HPDE6-E6E7 (cell line): ENCODE results near the gene SEC16B.

Experiments
- DNase-seq: peaks from one replicate; pipeline ENCODE4 v3.0.0; 2011; ENCODE audit warnings: missing footprints; ENCODE audit errors: extremely low spot score

SEC16B gene

DNA sequence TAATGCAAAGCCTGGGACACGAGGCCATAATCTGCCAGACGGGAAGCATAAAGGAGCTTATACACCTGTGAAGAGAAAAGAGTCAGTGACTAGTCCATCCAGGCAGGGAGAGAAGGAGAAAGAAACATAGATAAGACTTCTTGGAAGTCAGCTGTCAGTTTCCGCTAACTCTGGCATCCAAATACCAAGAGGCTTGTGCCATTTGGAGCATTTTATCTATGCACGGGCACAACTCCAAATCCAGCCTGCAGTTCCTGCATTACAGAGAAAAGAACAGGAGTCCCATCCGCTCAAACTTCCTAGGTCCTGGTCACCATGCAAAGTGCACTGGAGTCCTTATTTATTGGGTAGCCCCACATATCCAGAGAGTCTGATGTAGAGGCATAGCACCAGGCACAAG, 27.9 kb downstream of the SEC16B start:
- DNase-seq = no peak

DNA sequence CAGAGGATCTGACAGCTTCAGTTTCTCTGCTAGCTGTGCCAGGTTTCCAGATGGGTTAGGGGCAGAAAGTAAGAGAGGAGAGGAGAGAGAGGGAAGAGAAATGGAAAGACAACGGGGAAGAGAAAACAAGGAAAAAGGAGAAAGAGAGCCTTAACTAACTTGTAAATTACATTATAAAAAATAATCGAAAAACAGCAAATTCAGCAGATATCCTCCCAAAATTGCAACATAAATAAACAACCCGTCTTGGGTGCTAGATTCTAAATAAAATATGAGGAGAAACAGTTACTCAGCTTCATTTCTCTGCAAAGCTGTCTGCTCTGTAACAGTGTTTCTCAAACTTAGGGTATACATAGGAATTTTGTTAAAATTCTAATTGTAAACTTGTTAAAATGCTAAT, 29.2 kb downstream of the SEC16B start:
- DNase-seq = no peak

DNA sequence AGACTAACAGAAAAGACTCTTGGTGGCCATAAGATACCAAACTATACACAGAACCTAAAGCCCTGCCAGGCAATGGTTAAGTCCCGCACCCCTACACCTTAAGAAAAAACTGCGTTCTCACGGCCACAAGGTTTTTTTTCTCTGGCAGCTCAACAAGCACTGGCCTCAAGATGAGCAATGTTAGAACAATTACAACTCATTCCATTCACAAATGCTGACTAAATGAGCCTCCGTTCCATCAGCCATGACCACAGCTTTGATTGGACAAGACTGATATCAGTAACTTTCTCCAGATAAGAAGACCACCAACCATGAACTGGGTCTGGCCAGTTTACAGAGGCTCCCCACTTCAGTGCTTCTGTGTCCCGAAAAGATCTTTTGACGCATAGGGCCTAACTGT, 31.9 kb downstream of the SEC16B start:
- no peak for DNase-seq

DNA sequence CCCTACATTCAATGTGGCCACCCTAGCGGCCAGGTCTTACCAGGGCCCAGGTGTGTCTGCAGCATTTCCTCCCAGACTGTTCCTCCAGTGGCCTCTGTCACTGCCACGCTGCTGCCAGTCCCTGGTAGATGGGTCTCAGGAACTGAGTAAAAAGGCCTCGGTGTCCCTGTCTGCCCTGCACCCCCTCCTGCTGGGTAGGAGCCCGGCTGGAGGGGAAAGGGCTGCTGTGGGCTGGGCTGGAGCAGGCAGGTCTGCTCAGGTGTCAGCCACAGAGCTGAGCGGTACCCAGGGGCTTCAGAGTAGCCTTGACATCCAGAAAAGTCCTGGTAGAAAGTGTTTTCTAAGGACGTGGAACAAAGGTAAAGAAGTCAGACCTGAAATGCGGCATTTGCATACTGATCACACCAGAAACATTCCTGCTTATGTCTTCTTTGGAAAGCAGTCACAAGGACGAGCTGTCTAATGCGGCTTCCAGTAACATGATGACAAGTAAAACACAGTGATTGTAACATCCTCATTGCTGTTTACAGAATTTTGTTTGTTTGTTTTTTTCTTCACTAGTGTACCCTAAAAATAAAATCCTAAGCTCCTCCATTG, 32.6 kb downstream of the SEC16B start:
- no peak for DNase-seq

DNA sequence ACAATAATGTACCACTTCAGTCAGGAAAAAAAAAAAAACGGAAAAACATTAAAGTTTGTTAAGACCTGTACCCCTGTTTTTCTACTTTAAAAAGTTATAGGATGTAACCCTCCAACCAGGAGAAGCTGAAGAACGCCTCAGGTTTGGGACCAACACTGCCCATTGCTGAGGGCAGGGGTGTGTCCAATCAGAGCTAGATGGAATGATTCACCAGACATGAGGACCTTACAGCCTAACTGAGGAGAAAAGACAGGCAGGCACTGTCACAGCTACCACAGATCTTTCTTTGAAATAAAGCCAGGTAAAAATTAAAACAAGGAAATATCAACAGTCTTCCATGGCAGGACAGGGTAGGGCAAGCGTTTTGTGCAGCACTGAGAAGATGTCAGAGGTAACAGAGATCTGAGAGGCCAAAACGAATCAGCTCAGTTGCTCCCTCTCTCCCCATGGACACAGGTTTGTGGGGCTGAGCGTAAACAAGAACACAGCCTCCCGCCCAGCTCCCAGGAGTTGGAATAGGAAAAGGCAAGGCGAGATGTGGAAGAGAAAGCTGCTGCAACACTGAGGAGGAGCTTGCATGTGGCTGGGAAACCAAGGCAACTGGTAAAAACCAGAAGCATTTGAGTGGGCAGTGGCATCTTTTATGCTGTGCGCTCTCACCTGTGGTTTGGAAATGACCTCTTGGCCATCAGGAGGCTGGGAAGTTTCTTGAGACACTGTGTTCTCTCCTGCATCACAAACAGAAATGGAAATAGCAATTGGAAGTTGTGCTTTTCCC, 34.0 kb downstream of the SEC16B start:
- no peak for DNase-seq

DNA sequence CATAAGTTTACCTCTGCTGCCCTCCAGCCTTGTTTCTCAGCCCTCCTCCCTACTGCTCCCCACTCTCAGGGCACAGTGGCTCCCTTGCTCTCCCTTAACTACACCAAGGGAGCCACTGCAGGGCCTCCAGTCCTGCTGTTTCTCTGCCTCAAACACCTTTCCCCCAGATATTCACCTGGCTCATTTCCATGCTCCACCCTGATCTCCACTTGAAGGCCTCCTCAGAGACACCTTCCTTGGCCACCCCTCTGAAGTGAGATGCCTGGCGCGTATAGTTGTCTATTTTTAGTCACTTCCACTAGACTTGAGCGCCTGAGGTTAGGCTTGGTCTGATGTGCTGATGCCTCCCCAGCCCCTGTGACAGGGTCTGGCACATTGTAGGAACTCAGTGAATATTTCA, 34.9 kb downstream of the SEC16B start:
- no peak for DNase-seq

DNA sequence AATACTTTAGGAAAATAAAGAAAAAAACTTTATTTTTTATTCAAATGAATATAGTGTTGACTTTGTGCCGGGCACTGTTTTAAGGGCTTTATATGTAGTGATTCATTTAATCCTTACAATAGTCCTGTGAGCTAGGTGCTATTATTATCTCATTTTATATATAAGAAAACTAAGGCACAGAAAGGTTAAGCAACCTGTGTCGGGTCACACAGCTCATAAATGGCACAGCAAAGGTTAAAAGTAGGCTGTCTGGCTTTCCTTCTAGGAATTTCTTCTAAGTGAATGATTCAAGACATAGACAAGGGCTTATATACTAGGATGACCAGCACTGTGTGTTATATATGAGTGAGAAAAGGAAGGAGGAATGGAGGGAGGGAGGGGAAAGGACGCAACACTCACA, 35.4 kb downstream of the SEC16B start:
- DNase-seq = no peak

DNA sequence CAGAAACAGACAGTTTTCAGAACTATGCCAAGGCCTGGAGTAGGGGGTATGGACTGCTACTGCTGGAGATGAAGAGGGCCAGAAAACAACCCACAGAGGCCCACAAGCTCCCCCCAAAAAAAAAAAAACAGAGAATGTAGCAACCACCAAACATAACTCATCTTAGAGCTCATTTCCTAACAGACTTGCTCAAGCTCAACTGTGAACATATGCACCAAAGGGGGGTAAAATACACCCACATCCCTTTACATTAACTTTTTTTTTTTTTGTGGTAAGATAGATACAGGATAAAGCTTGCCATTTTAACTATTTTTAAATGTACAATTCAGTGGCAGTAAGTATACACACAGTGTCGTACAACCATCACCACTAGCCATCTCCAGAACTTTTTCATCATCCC, 36.0 kb downstream of the SEC16B start:
- no peak for DNase-seq

DNA sequence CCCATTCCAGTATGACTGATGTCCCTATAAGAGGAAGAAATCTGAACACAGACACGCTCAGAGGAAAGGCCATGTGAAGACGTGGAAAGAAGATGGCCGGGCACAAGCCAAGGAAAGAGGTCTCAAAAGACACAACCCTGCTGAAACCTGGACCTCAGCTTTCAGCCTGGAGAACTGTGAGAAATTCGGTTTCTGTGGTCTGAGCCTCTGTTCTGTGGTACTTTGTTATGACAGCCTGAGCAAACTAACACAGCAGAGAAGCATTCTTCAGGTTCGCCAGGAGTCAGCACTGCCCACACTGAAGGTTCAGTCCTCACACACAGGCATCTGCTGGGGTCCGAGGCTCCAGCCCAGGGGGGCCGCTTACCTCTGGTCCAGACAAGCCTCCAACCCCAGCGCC, 37.7 kb downstream of the SEC16B start:
- no peak for DNase-seq

DNA sequence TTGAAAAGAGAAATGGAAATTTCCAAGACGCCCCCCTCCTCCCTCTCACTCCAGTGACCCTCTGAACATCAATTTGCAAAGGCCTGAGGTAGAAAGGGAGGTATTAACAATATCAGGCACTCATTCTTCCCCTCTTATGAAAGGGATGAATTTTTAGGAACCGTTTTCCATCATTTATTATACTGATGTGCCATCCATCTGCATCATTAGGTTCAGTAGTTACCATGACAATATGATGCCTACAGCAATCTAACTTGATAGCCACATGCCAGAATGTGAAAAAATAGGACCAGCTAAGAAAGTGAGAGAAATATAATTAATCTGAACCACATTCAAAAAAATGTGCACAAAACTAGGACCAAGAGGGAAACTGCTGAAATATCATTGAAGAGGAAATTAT, 40.9 kb downstream of the SEC16B start:
- no peak for DNase-seq

DNA sequence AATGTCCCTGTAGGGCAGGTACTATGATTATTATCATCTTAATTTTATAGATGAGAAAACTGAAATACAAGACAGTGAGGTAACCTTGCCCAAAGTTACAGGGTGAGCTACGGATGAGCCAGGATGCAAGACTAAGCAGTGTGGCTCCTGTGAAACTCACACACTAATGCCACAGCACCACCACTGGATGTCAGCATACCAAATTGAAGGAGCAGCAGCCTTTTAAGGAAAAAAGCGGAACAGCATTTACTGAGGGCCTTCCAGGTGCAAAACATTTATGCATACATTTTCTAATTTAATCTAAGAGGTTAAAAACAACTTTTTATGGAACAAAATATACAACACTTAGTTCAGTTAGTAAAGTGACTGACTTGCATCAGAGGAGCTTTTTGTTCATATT, 41.7 kb downstream of the SEC16B start:
- DNase-seq = no peak

DNA sequence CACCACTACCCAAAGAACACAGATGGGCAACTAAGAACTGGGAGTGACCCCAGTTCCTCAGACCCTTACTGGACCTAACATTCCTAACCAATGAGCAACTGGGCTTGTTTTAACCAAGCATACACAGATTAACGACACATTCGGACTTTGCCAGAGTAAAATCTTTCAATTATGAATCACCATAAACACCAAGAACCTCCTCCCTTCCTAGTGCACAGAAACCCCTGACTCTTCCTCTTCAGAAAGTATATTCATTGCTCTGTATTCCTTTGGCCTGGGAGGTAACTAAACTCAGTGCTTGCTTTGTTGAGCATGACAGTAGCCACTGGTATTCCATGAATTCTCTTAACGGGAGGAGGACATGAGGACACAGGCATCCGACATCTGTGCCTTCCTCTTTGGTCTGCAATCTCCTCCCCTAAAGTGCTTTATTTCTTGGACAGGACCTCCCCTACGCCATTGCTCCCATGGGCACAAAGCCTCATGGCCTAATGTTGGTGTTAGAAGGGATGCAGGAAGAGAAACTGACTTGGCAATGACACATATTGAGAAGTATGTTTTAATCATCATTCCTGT, 42.7 kb downstream of the SEC16B start:
- peak; percentile 29 for DNase-seq

DNA sequence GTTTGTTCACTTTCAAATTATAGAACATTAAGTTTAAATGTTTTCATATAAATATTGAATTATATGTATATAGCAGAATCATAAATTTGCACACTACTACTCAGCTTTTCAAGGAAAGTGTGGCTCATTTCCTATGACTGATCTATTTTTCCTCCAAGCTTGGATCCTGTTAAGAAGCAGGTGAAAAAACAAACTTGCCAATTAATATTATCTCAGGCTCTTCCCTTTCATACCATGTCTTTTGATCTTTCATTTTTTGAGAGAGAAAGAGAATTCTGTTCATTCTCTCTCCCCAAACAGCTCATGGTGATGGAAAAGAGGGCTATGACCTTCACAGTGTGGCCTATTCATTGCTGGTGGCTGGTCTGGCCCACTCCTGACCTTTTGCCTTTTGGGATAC, 43.7 kb downstream of the SEC16B start:
- DNase-seq = no peak

DNA sequence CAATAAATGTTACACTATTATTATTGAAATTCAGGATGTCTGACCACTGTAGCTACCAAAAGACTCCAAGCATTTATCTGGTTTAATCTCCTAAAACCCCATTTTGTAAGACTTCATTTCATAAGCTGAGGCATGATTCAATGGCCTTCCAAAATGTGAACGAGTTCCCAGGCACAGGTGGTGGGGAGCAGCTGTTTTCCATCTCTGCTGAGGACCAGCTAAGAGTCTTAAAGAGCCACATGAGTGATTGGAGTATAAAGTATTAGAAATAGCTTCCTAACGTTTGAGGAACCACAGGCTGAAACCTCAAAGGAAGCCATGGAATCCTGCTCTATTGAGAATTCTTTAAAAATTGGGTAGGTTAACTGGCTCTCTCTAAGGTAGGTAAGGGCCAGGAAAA, 44.9 kb downstream of the SEC16B start:
- DNase-seq = no peak

DNA sequence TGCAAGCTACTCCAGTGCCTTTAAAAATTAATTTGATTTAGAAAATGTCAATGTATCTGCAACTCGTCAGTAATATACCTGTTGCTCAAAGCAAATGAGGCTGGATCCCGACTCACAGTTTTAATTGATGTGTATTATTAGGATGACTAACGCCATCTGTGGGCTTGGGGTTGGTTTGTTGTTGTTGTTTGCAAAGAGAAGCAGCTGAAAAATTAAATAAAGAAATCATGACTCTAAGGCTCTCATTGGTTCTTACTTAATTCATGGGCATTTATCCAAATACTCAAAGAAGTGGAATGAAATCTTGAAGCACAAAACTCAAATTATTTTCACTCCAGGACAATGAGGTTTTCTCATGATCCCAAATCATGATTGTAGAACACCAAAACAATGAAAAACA, 46.4 kb downstream of the SEC16B start:
- DNase-seq = no peak

DNA sequence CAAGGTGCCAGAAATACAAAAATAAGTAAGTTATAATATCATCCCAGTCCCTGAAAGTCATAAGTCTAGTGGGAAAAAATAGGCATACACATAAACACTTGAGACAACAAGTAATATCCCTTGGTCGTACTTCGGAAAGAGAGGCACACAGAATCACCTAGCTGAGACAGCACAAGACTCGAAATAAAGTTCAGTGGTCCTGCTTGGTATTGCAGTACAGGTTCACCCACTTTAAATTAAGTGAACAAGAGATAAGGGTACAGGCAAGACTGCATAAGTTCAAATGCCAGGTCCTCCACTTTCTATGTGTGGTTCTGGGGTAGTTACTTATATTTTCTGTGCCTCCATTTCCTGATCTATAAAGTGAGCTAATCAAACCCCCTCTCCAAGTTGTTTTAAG, 47.6 kb downstream of the SEC16B start:
- no peak for DNase-seq

DNA sequence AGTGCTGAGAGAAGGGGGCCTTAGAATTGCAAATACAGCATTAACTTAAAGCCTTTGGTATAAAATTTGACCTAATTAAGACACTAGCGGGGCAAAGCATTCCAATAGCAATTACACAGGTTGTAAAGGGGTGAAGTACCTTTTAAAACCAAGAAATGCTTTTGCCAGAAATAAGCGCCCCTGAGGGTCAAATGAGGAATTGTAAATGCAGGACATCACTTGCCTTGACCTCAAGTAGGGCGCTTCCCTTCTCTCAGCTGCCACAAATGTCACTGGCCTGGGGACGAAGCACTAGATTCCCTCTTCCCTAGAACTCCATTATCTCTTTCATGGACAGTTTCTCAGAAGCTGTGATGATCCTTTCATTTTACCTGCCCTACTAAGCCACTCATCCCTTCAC, 48.3 kb downstream of the SEC16B start:
- DNase-seq = no peak

DNA sequence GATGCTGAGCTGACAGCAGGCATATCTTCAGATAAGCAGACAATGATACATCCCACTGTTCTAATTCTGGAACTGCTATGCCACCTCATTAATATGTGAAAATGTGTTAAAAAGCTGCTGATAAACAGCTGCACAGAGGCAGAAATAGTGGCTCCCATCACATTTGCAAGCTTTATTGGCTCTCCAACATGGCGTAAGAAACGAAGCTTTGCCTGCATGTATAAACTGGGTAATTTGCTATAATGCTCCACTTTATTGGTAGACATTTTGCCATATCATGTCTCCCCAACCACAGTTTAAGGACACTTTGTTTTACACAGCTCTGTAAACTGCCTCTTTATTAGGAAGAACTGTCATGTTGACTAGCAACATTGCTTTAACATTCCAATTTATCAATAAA, 49.8 kb downstream of the SEC16B start:
- DNase-seq = no peak

DNA sequence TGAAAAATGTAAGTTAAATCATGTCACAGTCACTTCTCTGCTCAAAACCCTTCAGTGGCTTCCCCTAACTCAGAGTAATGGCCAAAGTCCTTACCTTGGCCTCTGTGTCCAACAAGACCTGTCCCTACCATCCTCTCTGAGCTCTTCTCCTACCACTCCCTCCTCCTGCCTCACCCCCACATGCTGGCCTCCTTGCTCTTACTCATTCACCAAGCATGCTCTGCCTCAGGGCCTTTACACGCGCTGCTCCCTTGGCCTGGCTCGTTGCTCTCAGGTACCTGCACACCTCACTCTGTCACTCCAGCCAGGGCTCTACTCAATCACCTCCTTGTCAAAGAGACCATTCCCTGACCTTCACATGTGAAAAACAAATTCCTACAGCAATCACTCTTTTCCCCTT, 54.2 kb downstream of the SEC16B start:
- peak; percentile 53 for DNase-seq

DNA sequence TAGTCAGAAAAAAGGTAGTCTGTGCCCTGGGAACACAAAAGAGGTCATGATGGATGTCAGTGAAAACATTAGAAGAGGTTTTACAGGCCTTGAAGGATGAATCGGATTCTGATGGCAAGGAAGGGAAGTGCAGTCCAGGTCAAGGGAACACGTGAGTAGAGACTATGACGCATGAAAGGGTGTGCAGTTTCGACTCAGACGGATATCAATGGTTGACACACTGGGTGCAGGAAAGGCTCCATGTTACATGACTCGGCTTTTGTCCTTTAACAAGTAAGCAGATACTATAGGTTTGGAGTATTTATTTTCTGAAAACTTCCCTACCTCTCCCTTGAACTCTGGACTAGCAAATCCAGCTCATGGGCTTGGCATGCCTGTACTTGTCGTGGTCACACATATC, 55.3 kb downstream of the SEC16B start:
- peak; percentile 36 for DNase-seq

DNA sequence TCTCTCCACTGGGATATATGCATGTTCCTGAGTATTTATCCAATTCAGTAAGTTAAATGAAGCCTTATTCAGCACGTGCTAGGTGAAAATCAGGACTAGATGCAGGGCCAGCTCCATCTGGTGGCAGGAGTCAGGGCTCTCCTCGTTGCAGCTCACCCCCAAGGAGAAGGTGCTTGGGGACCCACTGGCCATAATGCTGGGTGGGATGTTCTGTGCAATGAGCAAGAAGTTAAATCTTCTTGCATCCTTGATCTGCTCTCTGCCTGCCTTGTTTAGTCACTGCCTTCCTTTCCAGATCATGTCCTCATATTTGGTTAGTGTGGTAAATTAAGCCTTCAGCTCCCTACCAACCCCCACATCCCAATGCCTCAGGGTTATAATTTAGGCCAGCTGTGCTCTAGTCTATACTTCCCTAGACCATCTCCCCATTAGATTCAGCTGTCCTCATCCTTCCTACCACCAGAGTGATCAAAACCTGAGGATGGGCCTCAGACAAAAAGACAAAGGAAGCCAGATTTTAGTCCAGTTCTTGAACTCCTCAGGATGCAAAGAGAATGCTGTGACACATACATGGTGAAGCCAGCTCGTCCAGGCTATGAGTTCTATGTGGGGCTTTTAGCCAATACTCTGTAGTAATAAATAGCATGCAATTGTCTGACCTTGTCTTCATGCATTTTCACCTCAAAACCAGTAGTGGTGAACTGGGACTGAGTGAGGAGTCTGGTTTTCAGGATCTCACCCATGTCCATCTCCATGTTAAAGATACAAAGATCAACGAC, 55.9 kb downstream of the SEC16B start:
- no peak for DNase-seq

DNA sequence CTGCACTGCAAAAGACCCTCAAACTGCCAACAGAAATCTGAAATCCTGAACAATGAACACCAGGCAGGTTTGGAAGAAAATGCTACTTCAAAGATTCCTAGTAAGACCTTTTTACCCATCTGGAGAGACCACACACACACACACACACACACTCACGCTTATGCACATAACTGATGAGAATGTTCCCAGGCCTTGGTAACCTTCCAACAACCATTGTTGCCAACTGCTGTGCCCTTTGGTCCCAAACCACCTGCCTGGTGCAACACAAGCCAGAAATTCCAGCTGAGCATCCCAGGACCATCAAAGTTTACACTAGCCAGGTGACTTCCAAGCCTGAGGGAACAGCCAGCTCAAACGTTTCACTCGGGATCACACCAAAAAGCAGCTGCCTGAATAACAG, 56.9 kb downstream of the SEC16B start:
- DNase-seq = no peak

DNA sequence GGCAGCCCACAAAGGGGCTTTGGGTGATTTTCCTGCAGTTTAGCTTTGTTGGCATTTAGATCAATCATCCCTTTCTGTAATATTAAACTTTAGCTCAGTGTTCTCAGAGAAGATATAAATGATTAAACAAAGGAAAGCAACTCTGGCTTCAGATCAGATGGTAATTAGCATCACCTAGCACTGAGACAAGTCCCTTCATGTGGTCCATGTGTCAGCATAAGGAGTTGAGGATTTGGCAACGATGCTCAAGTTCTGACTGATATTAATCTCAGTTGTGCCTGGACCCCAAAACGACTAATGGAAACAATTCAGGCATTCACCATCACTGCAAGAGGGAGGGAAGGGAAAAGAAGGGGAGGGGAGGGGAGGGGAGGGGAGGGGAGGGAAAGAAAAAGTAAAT, 60.4 kb downstream of the SEC16B start:
- DNase-seq = no peak
